HCT116 (cell line): ENCODE data around the gene MFN1. TPM values are rescaled to one million over a fixed set of nuclear protein-coding genes. Genes with fewer than 3 reads are reported as not detected.

Experiments used
- ATAC-seq: fragments of 200-7000 bp; cut with Tn5 transposase; 2 replicates; pipeline ENCODE4 v1.9.1; 2020; ENCODE audit warnings: mild to moderate bottlenecking, moderate library complexity
- BruUV-seq: library from RNA; stranded (reverse); fragments of 400-500 nt; replicated peaks from 2 replicates; lab custom pipeline; 2021; lab: Mats Ljungman, UMichigan
- CTCF ChIA-PET: fragments of 300-600 bp; sonication (Branson Sonifier 250); formaldehyde crosslinking; loops from one replicate; lab custom pipeline; 2021; ENCODE audit warnings: antibody characterized with exemption; lab: Charles Lee
- POLR2A ChIA-PET: fragments of 300-600, 350-600 bp; sonication (Branson Sonifier 250); formaldehyde crosslinking; loops from one replicate; lab custom pipeline; 2021; ENCODE audit warnings: antibody characterized with exemption; lab: Charles Lee
- RAD21 ChIA-PET, 2 experiments: fragments of 300-600 bp; sonication (Branson Sonifier 250); formaldehyde crosslinking; loops; one replicate each; lab custom pipeline; 2023; ENCODE audit warnings: low total read pairs in 2 of 2; ENCODE audit not compliant: uncharacterized antibody in 2 of 2, unreplicated experiment in 2 of 2, low non-redundant PET in 1 of 2; lab: Charles Lee
- DNase-seq: peaks from one replicate; pipeline ENCODE4 v3.0.0-alpha.2; 2010; ENCODE audit warnings: low read depth, low spot score
- H2AFZ ChIP-seq: fragments of 200-600 bp; shearing (Covaris generic), sonication (generic); 2 replicates; pipeline ENCODE4 v1.6.1; 2017; ENCODE audit warnings: low read depth, mixed run types, mixed read lengths, antibody characterized with exemption, low read length; ENCODE audit not compliant: poor library complexity, severe bottlenecking
- H3K27ac ChIP-seq: 2 replicates; pipeline ENCODE4 v1.5.1; 2012; ENCODE audit warnings: low read depth, low read length
- H3K27me3 ChIP-seq: fragments of 200-600 bp; sonication (generic); 2 replicates; pipeline ENCODE4 v1.6.1; 2016; ENCODE audit warnings: mixed run types, low read length, mixed read lengths; ENCODE audit not compliant: insufficient read depth
- H3K36me3 ChIP-seq, 2 experiments: fragments of 200-500 bp in 1 of 2; fragments of 200-600 bp in 1 of 2; sonication (Bioruptor generic) in 1 of 2; sonication (generic) in 1 of 2; 2 replicates each; pipeline versions ENCODE4 v1.5.1 to v1.6.1; 2014 to 2016; ENCODE audit warnings: low read length in 2 of 2, inconsistent platforms in 1 of 2, mixed read lengths in 1 of 2, mixed run types in 1 of 2; ENCODE audit not compliant: insufficient read depth in 2 of 2, control insufficient read depth in 1 of 2
- H3K4me1 ChIP-seq, 2 experiments: fragments of 200-600 bp in 1 of 2; sonication (generic) in 1 of 2; 2 replicates each; pipeline versions ENCODE4 v1.5.1 to v1.6.1; 2012 to 2017; ENCODE audit warnings: low read length in 2 of 2, inconsistent platforms in 1 of 2, mild to moderate bottlenecking in 1 of 2, mixed read lengths in 1 of 2, mixed run types in 1 of 2, moderate library complexity in 1 of 2; ENCODE audit not compliant: insufficient read depth in 2 of 2, control insufficient read depth in 1 of 2
- H3K4me2 ChIP-seq: fragments of 200-600 bp; sonication (generic); 2 replicates; pipeline ENCODE4 v1.6.1; 2017; ENCODE audit warnings: mixed run types, low read length, mixed read lengths
- H3K4me3 ChIP-seq, 2 experiments: fragments of 200-600 bp in 1 of 2; sonication (generic) in 1 of 2; replicated peaks in 1 of 2; 2 replicates each; pipeline ENCODE4 v1.5.1; 2011 to 2016; ENCODE audit warnings: low read length in 2 of 2, control low read depth in 1 of 2, low read depth in 1 of 2, mild to moderate bottlenecking in 1 of 2, mixed read lengths in 1 of 2, mixed run types in 1 of 2
- H3K79me2 ChIP-seq: fragments of 200-600 bp; sonication (generic); 2 replicates; pipeline ENCODE4 v1.6.1; 2017; ENCODE audit warnings: mild to moderate bottlenecking, mixed run types, low read length, moderate library complexity, mixed read lengths; ENCODE audit not compliant: insufficient read depth
- H3K9ac ChIP-seq: fragments of 200-600 bp; sonication (generic); 2 replicates; pipeline ENCODE4 v1.6.1; 2016; ENCODE audit warnings: low read length, mixed read lengths
- H3K9me2 ChIP-seq: fragments of 200-600 bp; sonication (generic), shearing (Covaris generic); 2 replicates; pipeline ENCODE4 v1.6.1; 2017; ENCODE audit warnings: mixed run types, mild to moderate bottlenecking, moderate library complexity; ENCODE audit not compliant: insufficient read depth
- H3K9me3 ChIP-seq, 2 experiments: fragments of 200-500 bp in 1 of 2; fragments of 200-600 bp in 1 of 2; sonication (Bioruptor generic) in 1 of 2; sonication (generic) in 1 of 2; 2 replicates each; pipeline ENCODE4 v1.6.1; 2014 to 2017; ENCODE audit warnings: low read length in 2 of 2, mixed read lengths in 2 of 2, inconsistent platforms in 1 of 2, low read depth in 1 of 2, mild to moderate bottlenecking in 1 of 2, mixed run types in 1 of 2, moderate library complexity in 1 of 2; ENCODE audit not compliant: control insufficient read depth in 1 of 2, insufficient read depth in 1 of 2
- H4K20me1 ChIP-seq: fragments of 200-600 bp; sonication (generic), shearing (Covaris generic); 2 replicates; pipeline ENCODE4 v1.6.1; 2017; ENCODE audit warnings: mixed run types, mild to moderate bottlenecking, moderate library complexity; ENCODE audit not compliant: insufficient read depth
- ATF3 ChIP-seq: IDR thresholded peaks from 2 replicates; pipeline ENCODE4 v1.6.1; 2012
- CBX3 ChIP-seq: IDR thresholded peaks from 2 replicates; pipeline ENCODE4 v1.6.1; 2012; ENCODE audit warnings: low read depth
- EGR1 ChIP-seq: IDR thresholded peaks from 2 replicates; pipeline ENCODE4 v1.6.1; 2012; ENCODE audit warnings: low read depth
- ELF1 ChIP-seq: IDR thresholded peaks from 2 replicates; pipeline ENCODE4 v1.6.1; 2012; ENCODE audit warnings: low read depth, borderline replicate concordance
- EZH2 ChIP-seq: fragments of 200-600 bp; sonication (generic); IDR thresholded peaks from 2 replicates; pipeline ENCODE4 v1.6.1; 2017; ENCODE audit warnings: antibody characterized with exemption, mixed run types
- FOSL1 ChIP-seq: IDR thresholded peaks from 2 replicates; pipeline ENCODE4 v1.6.1; 2012; ENCODE audit warnings: low read depth
- MAX ChIP-seq: IDR thresholded peaks from 2 replicates; pipeline ENCODE4 v1.6.1; 2012
- RAD21 ChIP-seq: IDR thresholded peaks from 2 replicates; pipeline ENCODE4 v1.6.1; 2012; ENCODE audit warnings: low read depth, mild to moderate bottlenecking
- REST ChIP-seq: IDR thresholded peaks from 2 replicates; pipeline ENCODE4 v1.6.1; 2012; ENCODE audit warnings: low read depth
- SIN3A ChIP-seq: IDR thresholded peaks from 2 replicates; pipeline ENCODE4 v1.6.1; 2012; ENCODE audit warnings: low read depth
- SP1 ChIP-seq: IDR thresholded peaks from 2 replicates; pipeline ENCODE4 v1.6.1; 2012; ENCODE audit warnings: low read depth
- SRF ChIP-seq: IDR thresholded peaks from 2 replicates; pipeline ENCODE4 v1.6.1; 2012; ENCODE audit warnings: low read depth
- TCF7L2 ChIP-seq: IDR thresholded peaks from 2 replicates; pipeline ENCODE4 v1.7.0; 2011; ENCODE audit warnings: borderline replicate concordance, inconsistent platforms; ENCODE audit not compliant: insufficient read depth, insufficient read length; ENCODE audit errors: extremely low read depth
- YY1 ChIP-seq: IDR thresholded peaks from 2 replicates; pipeline ENCODE4 v1.6.1; 2011; ENCODE audit warnings: low read length, low read depth, moderate library complexity, mild to moderate bottlenecking; ENCODE audit not compliant: insufficient replicate concordance; ENCODE audit errors: extremely low read depth
- ZBTB33 ChIP-seq: IDR thresholded peaks from 2 replicates; pipeline ENCODE4 v1.6.1; 2011; ENCODE audit warnings: mild to moderate bottlenecking, low read length, moderate library complexity; ENCODE audit not compliant: insufficient replicate concordance; ENCODE audit errors: extremely low read depth
- intact Hi-C: fragments of 100-400 bp; cut with micrococcal nuclease; formaldehyde crosslinking; loops from 2 replicates; pipeline ENCODE4 v1.10.0; 2022
- total RNA-seq: library from RNA; stranded (reverse); gene quantifications from one replicate; pipeline ENCODE4 v1.2.1, GENCODE V29; 2021; ENCODE audit not compliant: unreplicated experiment

MFN1 gene
- total RNA-seq, 1 experiment from 2014 or later = 54.6 TPM

- TF ChIP-seq REST = no peak
- no peak; the same call in 1 of the 2 replicates for TF ChIP-seq SRF
- no peak for TF ChIP-seq ELF1
- TF ChIP-seq EZH2 = no peak
- TF ChIP-seq SIN3A = peak; percentile 74
Observed at GRCh38 chr3:179322286-179323196, 25.0 kb upstream of the MFN1 start, which contains the start of gene ZNF639 (continued).

GRCh38 chr3:179323197-179324110 lies 24.1 kb upstream of the MFN1 start:
- Histone ChIP-seq H3K4me2 (peak overlapping the region; percentile 82), H3K36me3 (peaks cover 3 to 6% of the 10 kb centered on the region in 2 experiments; a peak in 3 of 4 replicates), H3K9ac (peak overlapping the region; percentile 96), H3K27ac (peak overlapping the region; percentile 90), H3K9me3 (no peaks in the 10 kb centered on the region), H3K4me1 (peaks cover 7 to 29% of the 10 kb centered on the region in 2 experiments; a peak in 3 of 4 replicates), H3K4me3 (peak overlapping the region; percentile 74 to 87), H2AFZ (no peak overlapping the region), H4K20me1 (0 out of 2 replicates have a peak, but pooled peaks cover 8% of the 10 kb centered on the region), H3K79me2 (peaks cover 55% of the 10 kb centered on the region), H3K9me2 (no peaks in the 10 kb centered on the region), H3K27me3 (no peaks in the 10 kb centered on the region)
- CTCF ChIA-PET = no interaction called here
- no TSS peak for BruUV-seq
- ATAC-seq (peak; percentile 61), DNase-seq (no peak)
- intact Hi-C loops = loop anchor here (2.0 kb wide), 1 partner anchor 235 kb away; no protein-coding TSS in a partner anchor
- RAD21 ChIA-PET = no interaction called here
- POLR2A ChIA-PET = interaction anchor here (0.9 kb wide), 1 partner anchor 239 kb away, joined by 3 read pairs; the partner anchor contains the start of gene ACTL6A
- TF ChIP-seq SIN3A (no peak), RAD21 (no peak), EGR1 (peak; percentile 43; the same call in 1 of the 2 replicates), FOSL1 (no peak), CBX3 (0 out of 2 replicates have a peak, but pooled peaks have one; percentile 13), EZH2 (no peak), MAX (peak; percentile 58; the same call in 1 of the 2 replicates), ATF3 (no peak), SRF (no peak), ZBTB33 (no peak), SP1 (no peak), YY1 (no peak), TCF7L2 (peak; percentile 82)
